GM21367 (cell line): ENCODE results near the gene MRPL33.
"Not testable (repeated sequence)": the region's sequence is repeated elsewhere in the genome, so short reads cannot be mapped to it uniquely, and the experiment has no call there.

Experiments used
- ATAC-seq: cut with Tn5 transposase; IDR thresholded peaks from one replicate; pipeline ENCODE4 v1.9.1; 2021; ENCODE audit not compliant: unreplicated experiment

Gene MRPL33

GRCh38 chr2:27739058-27739373 lies 32.5 kb upstream of the MRPL33 start:
- ATAC-seq: no peak

DNA sequence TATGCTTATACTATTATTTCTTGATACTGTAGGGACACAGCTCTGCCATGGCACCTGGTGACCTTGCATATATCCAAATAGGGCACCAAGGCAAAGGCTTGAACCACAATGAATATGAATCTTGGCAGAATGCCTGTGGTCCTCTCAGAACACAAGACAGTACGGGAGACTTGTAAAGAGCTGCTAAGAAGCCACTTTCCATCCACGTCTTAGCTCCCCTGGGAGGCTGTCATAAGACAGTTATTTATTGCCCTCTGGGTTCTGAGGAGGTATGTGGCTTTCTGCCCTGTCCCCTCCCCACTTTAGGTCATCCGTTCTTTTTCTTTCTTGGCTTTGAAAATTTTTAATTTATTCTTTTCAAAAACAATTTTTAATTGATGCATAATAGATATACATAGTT lies 29.8 kb upstream of the MRPL33 start:
- no peak for ATAC-seq

DNA sequence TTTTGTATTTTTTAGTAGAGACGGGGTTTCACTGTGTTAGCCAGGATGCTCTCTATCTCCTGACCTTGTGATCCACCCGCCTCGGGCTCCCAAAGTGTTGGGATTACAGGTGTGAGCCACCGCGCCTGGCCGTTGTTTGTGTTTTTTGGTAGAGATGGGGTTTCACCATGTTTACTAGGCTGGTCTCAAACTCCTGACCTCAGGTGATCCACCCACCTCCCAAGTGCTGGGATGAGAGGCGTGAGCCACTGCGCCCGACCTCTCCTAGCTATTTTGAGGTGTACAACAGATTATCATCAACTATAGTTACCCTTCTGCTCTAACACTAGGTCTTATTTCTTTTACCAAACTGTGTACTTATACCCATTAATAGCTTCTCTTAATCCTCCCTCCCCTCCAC lies 28.9 kb upstream of the MRPL33 start:
- ATAC-seq: no peak

DNA sequence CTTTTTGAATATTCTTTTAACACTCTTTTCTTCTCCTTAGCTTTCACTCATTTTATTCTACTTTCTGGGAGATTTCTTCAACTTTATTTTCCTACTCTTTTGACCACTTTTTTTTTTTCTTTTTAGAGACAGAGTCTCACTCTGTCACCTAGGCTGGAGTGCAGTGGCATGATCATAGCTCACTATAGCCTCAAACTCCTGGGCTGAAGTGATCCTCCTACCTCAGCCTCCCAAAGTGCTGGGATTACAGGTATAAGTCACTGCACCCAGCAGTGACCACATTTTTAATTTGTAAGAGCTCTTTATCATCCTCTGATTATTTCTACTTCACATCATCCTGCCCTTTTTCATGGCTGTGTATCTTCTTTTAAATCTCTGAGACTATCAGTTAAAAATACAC lies 26.0 kb upstream of the MRPL33 start:
- ATAC-seq: not testable (repeated sequence)

DNA sequence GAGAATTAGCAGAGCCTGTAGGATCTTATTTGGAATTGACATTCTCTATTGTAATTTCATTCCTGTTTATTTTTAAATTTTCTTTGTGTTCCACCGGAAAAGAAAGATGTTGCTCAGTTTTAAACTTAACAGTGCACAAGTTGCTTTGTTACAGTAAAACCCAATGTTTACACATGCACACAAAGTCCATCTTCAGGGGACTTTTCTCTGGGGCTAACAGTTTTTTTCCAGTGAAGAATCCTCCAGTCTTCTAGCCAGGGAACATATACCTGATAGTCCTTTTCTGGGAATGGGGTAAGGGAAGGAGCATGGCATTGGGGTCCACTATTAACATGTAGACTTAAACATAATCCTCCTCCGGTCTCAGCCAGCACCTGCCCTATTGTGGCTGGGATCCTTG lies 25.2 kb upstream of the MRPL33 start:
- no peak for ATAC-seq

- ATAC-seq: no peak
Measured at GRCh38 chr2:27747827-27748352, 23.6 kb upstream of the MRPL33 start.

GRCh38 chr2:27748803-27749554 lies 22.5 kb upstream of the MRPL33 start:
- not testable (repeated sequence) for ATAC-seq

DNA sequence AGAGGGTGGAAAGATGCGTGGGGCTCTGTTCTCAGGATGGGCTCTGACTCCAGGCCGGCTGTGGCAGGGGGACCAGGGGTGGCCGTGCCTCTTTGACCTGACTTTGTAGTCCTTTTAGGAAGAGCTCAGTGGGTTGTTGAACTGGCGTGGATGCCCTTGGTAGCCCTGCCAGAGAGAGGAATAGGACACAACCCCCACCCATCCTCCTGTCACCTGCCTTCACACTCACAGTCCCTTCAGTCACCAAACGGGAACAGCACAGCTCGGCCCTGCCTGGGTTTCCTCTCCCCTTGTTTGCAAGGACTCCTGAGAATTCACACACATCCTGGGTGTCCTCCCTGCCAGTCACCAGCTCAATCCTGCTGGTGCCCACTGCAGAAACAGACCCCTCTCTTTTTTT lies 20.1 kb upstream of the MRPL33 start:
- no peak for ATAC-seq

DNA sequence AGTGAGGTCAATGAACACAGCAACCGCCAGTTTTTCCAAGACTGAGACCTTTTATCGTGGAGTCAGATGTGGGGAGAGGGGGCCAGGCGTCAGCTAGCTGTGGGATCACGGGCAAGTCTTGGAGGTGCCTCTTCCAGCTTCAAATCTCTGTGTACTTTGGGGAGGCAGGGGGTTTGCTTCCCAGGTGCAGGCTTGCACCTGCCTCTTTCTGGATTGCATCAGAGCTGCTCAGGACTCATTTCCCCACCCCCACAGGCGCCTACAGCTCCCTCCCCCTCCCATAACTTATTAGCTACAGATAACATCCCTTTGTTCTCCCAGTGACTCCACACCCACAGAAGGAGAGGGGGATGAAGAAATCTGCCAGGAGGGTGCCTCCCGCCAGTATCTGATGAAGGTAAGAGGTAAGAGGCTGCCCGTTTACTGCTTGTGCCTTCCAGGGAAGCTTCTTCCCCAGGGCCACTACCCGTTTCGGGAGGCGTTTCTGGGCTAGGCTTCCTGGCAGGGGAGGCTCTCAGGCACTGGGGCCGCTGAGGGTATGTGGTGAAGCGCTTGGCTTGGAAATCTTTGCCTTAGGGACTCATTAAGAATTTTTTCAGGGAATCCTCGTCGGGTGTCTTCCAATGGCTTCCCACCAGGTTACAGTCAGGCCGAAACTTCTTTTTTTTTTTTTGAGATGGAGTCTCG lies 18.8 kb upstream of the MRPL33 start:
- ATAC-seq: no peak

DNA sequence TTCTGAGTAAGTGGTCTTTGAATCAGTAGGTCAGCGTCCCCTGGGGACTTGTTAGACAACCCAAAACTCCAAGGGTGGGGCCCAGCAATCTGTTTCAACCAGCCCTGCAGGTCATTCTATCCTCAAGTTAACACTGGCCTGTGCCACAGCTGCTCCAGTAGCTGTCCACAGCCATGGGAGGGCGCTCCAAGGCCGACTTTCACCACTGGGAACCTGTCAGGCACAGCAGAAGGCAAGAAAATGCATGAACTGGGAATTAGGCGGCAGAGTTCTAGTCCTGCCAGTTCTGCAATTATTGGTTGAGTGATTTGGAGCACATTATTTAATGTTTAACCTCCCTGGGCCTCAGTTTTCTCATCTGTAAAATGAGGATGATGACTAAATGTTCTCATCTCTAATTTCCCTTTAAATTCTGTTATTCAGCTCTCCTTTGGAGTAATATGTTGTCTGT lies 17.4 kb upstream of the MRPL33 start:
- no peak for ATAC-seq

DNA sequence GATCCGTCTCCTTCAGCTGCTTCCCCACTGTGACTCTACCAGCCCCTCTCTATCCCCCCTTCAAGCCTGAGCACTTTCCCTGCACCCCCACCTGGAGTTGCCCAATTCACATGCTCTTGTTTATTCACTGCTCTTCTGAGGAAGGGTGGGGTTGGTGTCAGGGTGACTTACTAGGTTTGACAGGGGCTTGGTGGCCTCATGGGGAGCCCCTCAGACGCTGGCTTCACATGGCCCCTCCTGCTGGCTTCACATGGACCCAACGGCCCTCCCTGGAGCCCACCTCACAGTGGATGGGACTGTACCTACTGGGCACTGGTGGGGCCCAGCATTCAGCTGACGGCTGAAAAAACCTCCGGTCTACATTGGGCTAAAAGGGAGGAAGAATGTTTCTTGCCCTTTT lies 16.7 kb upstream of the MRPL33 start:
- ATAC-seq: no peak

DNA sequence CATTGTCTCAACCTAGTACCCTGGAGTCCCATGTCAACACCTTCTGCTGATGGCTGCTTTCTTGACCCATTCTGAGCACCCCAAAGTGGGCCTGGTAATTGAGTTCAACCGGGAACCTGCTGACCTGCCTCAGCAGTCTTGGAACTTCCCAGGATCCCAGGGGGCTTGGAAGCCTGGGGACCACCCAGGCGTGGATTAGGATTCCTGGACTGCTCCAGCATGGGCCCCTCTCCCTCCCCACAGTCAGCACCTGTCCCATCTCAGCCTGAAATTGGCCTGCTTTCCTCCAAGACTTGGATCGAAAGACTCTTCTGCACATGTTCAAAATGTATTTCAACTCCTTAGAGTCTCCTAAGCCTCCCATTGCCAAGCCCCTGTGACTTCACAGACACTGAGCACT lies 15.4 kb upstream of the MRPL33 start:
- ATAC-seq: no peak

DNA sequence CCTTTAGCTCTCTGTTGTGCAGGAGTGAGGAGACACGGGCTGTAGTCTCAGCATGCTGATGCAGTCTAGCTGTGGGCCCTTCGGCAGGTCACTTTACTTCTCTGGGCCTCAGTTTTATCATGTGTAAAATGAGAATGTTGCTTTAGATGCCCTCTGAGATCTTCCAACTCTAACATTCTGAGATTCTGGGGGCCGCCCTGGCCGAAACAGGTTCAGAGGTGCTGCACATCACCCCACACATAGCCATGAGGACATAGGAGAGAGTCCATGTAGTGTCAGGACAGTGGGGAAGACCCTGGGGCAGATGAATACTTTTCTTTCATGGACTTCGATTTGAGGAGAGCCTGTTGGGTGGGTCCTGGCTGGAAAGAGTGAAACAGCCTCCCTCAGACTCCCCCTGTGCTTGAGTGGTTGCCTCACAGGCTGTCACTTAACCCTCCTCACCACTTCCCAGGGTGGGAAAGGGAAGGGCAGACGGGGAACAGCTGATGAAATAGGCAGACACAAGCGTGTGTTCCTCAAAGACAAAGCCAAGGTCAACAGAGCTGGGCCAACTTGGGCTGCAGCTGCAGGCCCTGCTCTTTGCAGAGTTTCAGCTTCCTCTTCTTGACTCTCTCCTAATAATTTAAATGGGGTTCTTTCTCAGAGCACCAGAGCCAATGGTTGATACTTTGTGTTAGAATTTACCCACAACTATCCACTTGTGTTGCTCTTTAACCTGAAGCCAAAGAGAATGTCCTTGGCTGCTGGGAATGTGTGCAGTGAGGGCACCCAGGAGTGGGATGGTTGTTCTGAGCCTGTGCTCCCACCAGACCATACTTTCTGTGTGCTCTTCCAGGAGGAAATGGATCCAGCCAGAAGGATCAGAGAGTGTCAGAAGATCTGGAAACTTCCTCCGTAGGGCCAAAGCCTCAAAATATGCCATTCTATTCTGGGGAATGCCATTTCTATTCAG lies 14.7 kb upstream of the MRPL33 start:
- no peak for ATAC-seq

- no peak for ATAC-seq
Measured at GRCh38 chr2:27762951-27763906, 8.3 kb upstream of the MRPL33 start.

- no peak for ATAC-seq
Measured at GRCh38 chr2:27763907-27764267, 7.6 kb upstream of the MRPL33 start.

DNA sequence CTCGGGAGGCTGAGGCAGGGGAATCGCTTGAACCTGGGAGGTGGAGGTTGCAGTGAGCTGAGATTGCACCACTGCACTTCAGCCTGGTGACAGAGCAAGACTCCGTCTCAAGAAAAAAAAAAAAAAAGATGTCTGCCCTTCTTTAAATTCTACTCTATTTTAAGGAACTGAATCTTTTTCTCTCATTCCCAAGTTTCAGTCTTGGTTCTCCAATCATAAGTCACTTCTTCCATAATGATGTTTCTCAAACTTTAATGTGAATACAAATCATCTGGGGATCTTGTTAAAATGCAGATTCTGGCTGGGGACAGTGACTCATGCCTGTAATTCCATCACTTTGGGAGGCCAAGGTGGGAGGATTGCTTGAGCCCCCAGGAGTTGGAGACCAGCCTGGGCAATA lies 7.0 kb upstream of the MRPL33 start:
- ATAC-seq: not testable (repeated sequence)

DNA sequence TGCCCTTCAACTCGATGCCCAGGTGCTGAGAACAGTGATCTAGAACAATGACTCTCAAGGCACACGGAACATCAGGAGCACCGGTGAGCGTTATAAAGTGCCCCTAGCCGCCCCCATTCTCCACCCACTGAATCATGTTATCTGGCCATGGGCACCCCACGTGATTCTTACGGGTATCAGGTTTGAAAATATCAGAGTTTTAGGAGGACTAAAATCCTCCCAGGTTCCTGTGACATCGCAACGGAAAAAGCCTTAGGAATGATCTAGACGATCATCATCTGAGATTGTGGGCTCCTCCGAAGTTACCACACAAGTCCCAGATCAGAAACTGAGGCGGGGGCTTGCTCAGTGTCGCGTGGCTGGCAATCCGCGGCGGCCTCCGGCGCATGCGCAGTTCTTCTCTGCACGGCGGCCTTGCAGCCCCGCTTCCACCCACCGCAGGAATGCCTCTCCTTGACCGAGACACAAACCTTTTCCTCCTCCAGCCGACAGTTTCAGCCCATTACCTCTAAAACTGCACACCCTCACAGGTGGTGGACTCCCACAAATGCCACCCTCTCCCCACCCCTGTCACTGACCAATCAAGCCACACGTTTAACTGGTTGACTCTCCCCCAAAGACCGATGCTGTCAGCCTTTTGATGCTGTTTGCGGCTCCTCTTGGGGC lies 5.8 kb upstream of the MRPL33 start:
- ATAC-seq: no peak

GRCh38 chr2:27766287-27766661 lies 5.2 kb upstream of the MRPL33 start:
- no peak for ATAC-seq

DNA sequence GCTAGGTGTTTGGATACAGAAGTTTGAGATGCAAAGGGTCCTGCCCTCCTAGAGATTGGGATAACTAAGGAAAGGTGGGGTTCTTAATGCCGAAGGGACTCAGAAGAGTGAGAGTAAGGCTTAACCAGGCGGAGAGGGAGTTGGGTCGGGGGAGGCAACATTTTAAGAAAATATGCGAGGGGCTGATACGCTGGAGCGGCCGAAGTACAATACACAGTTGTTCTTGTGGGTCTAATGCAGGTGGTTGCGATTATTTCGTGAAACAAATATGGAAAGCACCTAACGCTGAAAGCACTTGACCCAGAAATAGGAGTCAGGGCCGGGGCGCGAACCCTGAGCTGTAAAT lies 344 bp upstream of the MRPL33 start:
- ATAC-seq: no peak

GRCh38 chr2:27772804-27773203 lies 1.3 kb downstream of the MRPL33 start:
- no peak for ATAC-seq
